ENCODE results near the gene MACROD2.

GRCh38 chr20:14178952-14179351, 183.6 kb downstream of the MACROD2 start:
- TF ChIP-seq CTCF (IDR thresholded peaks at IDR 0.05), result no peak
- no peak for TF ChIP-seq ZFX (IDR thresholded peaks at IDR 0.05; ENCODE audit: borderline replicate concordance)
